Peyer's patch (tissue), 4 donors: ENCODE measurements around the gene LMO3. TPM values are rescaled to one million over a fixed set of nuclear protein-coding genes. Genes with fewer than 3 reads are reported as not detected.
A peak's percentile ranks its signal among the peaks of the same experiment; 100 is the strongest.

ENCODE experiments used
- DNase-seq, 3 donors: peaks; one replicate each; pipeline ENCODE4 v3.0.0-alpha.2; 2017 to 2019
- H3K27ac ChIP-seq, 4 donors: fragments of 200-600 bp; sonication (generic); one replicate each; pipeline ENCODE4 v1.5.1; 2016 to 2019
- H3K27me3 ChIP-seq, 2 donors: fragments of 200-600 bp; sonication (generic); one replicate each; pipeline ENCODE4 v1.5.1; 2019
- H3K36me3 ChIP-seq, 3 donors: fragments of 200-600 bp; sonication (generic); one replicate each; pipeline ENCODE4 v1.5.1; 2016 to 2019
- H3K4me1 ChIP-seq, 4 donors: fragments of 200-600 bp; sonication (generic); one replicate each; pipeline ENCODE4 v1.5.1; 2016 to 2019
- H3K4me3 ChIP-seq, 4 donors: fragments of 200-600 bp; sonication (generic); 1 replicate in 3 of 4; 2 replicates in 1 of 4; pipeline ENCODE4 v1.5.1; 2016 to 2019; ENCODE audit warnings: mild to moderate bottlenecking in 1 of 4
- H3K9me3 ChIP-seq, 4 donors: fragments of 200-600 bp; sonication (generic); one replicate each; pipeline ENCODE4 v1.5.1; 2016 to 2019; ENCODE audit warnings: mild to moderate bottlenecking in 1 of 4
- CTCF ChIP-seq, 6 experiments: fragments of 450-650 bp in 4 of 6; fragments of 200-600 bp in 2 of 6; sonication (generic) in 1 of 6; IDR thresholded peaks; one replicate each; pipeline ENCODE4 v1.5.1; 2017 to 2019; ENCODE audit warnings: antibody characterized with exemption in 6 of 6, mild to moderate bottlenecking in 3 of 6, moderate library complexity in 1 of 6
- POLR2A ChIP-seq, 2 donors: fragments of 450-650 bp; IDR thresholded peaks; one replicate each; pipeline ENCODE4 v1.5.1; 2017; ENCODE audit warnings: antibody characterized with exemption in 2 of 2, mild to moderate bottlenecking in 2 of 2, moderate library complexity in 2 of 2
- total RNA-seq, 4 donors: library from RNA; depleted of rRNA; stranded (reverse); fragments of >200 nt; gene quantifications; one replicate each; pipeline ENCODE4 v1.1.0, GENCODE V29; 2016

Gene LMO3
- total RNA-seq, 4 donors from 2014 or later, result 6.6 to 9.9 (median 7.9) TPM

GRCh38 chr12:16604596-16605252 lies 1.2 kb downstream of the LMO3 start:
- Histone ChIP-seq H3K27ac (peak overlapping the region in 2 of 4 donors; percentile 10 to 67), H3K27me3 (peaks cover 0 to 11% of the 10 kb centered on the region in 2 donors), H3K4me1 (no peaks in the 10 kb centered on the region), H3K4me3 (peak overlapping the region in 1 of 4 donors; percentile 42), H3K9me3 (no peaks in the 10 kb centered on the region), H3K36me3 (no peaks in the 10 kb centered on the region)
- DNase-seq, result no peak
- no peak for TF ChIP-seq CTCF (IDR thresholded peaks at IDR 0.05)

GRCh38 chr12:16603916-16604575 lies 1.9 kb downstream of the LMO3 start:
- TF ChIP-seq CTCF (IDR thresholded peaks at IDR 0.05) (no peak), POLR2A (IDR thresholded peaks at IDR 0.05) (no peak)
- no peaks in the 10 kb centered on the region for H3K9me3 ChIP-seq
- no peaks in the 10 kb centered on the region for H3K4me1 ChIP-seq
- H3K27ac ChIP-seq, result peak overlapping the region in 1 of 4 donors; percentile 17
- peaks cover 0 to 10% of the 10 kb centered on the region in 2 donors for H3K27me3 ChIP-seq
- no peaks in the 10 kb centered on the region for H3K36me3 ChIP-seq
- peak overlapping the region in 1 of 4 donors; percentile 42 for H3K4me3 ChIP-seq
- no peak for DNase-seq

- Histone ChIP-seq H3K4me1 (no peaks in the 10 kb centered on the region), H3K9me3 (no peaks in the 10 kb centered on the region), H3K27me3 (peaks cover 0 to 4% of the 10 kb centered on the region in 2 donors), H3K36me3 (no peaks in the 10 kb centered on the region), H3K27ac (peak overlapping the region in 1 of 4 donors; percentile 42), H3K4me3 (peak overlapping the region in 1 of 4 donors; percentile 42)
- DNase-seq, result no peak
- TF ChIP-seq POLR2A (IDR thresholded peaks at IDR 0.05) (no peak), CTCF (IDR thresholded peaks at IDR 0.05) (no peak)
Observed at GRCh38 chr12:16603260-16603915, 2.6 kb downstream of the LMO3 start.

- Histone ChIP-seq H3K27me3 (peaks cover 0 to 3% of the 10 kb centered on the region in 2 donors), H3K4me1 (no peaks in the 10 kb centered on the region), H3K4me3 (no peak overlapping the region), H3K9me3 (no peaks in the 10 kb centered on the region), H3K27ac (peak overlapping the region in 1 of 4 donors; percentile 42), H3K36me3 (no peaks in the 10 kb centered on the region)
- DNase-seq, result no peak
- no peak for TF ChIP-seq CTCF (IDR thresholded peaks at IDR 0.05)
- TF ChIP-seq POLR2A (IDR thresholded peaks at IDR 0.05), result no peak
Observed at GRCh38 chr12:16602412-16602811, 3.5 kb downstream of the LMO3 start.

GRCh38 chr12:16600525-16600924 lies 5.4 kb downstream of the LMO3 start:
- Histone ChIP-seq H3K27ac (peak overlapping the region in 1 of 4 donors; percentile 3), H3K9me3 (no peaks in the 10 kb centered on the region), H3K27me3 (no peaks in the 10 kb centered on the region), H3K4me1 (no peaks in the 10 kb centered on the region), H3K4me3 (no peak overlapping the region), H3K36me3 (no peaks in the 10 kb centered on the region)
- TF ChIP-seq POLR2A (IDR thresholded peaks at IDR 0.05) (no peak), CTCF (IDR thresholded peaks at IDR 0.05) (no peak)
- DNase-seq, result no peak
